ENCODE results near the gene UMAD1.

DNA sequence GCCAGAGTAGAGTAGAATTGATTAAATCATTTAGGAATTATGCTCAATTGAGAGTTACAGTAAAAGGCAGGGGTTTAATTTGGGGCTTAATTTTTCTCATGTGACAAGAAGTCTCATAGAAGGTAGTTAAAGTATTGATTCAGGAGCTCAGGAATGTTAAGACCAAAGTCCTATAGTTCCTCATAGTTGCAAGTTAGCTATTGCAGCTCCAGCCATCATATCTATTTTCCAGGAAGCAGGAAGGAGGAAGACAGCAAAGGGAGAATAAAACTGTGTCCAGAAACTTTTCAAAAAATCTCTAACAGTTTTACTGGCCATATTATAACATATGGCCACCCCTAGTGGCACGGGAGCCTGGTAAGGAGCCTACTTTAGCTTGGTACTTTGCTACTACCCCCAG is 174.8 kb downstream of the UMAD1 start:
- TF ChIP-seq POLR2A (IDR thresholded peaks at IDR 0.05), result no peak
- TF ChIP-seq, protein P1, sequence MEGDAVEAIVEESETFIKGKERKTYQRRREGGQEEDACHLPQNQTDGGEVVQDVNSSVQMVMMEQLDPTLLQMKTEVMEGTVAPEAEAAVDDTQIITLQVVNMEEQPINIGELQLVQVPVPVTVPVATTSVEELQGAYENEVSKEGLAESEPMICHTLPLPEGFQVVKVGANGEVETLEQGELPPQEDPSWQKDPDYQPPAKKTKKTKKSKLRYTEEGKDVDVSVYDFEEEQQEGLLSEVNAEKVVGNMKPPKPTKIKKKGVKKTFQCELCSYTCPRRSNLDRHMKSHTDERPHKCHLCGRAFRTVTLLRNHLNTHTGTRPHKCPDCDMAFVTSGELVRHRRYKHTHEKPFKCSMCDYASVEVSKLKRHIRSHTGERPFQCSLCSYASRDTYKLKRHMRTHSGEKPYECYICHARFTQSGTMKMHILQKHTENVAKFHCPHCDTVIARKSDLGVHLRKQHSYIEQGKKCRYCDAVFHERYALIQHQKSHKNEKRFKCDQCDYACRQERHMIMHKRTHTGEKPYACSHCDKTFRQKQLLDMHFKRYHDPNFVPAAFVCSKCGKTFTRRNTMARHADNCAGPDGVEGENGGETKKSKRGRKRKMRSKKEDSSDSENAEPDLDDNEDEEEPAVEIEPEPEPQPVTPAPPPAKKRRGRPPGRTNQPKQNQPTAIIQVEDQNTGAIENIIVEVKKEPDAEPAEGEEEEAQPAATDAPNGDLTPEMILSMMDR (IDR thresholded peaks at IDR 0.05), result no peak

Measured in vagina (tissue), 2 donors.